Right lobe of liver (tissue), 4 donors: ENCODE measurements around the gene ATG7.

Experiments used
- POLR2A ChIP-seq: fragments of 450-650 bp; IDR thresholded peaks from one replicate; pipeline ENCODE4 v1.6.1; 2017; ENCODE audit warnings: antibody characterized with exemption, mild to moderate bottlenecking
- TF ChIP-seq, protein P1 (sequence below), 4 donors: fragments of 200-600 bp in 3 of 4; fragments of 450-650 bp in 1 of 4; IDR thresholded peaks; one replicate each; pipeline versions ENCODE4 v1.5.1 to v1.8.0; 2016 to 2022; ENCODE audit warnings: antibody characterized with exemption in 4 of 4, mild to moderate bottlenecking in 2 of 4
- donor health status: DM: no; HTN: no; CAD: no.
- donor health status: DM: no; HTN: no; CAD: no.
- donor health status: DM: no; HTN: yes; CAD: no.

DNA sequence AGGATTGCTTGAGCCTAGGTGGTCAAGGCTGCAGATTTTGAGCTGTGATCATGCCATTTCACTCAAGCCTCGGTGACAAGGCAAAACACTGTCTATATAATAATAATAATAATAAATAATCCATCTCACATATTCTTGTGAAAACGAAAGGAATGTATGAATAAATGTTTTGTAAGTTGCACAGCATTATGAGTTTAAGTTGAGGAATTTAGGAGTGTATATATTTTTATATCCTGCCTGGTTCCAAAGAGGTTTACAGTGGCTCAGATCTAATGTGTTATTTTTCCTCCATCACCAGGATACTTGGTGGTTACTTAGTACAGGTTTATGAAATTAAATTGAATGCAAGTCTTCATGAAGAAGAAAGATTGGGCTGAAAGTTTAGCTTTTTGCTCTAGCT is 77.2 kb downstream of the ATG7 start:
- TF ChIP-seq, protein P1, sequence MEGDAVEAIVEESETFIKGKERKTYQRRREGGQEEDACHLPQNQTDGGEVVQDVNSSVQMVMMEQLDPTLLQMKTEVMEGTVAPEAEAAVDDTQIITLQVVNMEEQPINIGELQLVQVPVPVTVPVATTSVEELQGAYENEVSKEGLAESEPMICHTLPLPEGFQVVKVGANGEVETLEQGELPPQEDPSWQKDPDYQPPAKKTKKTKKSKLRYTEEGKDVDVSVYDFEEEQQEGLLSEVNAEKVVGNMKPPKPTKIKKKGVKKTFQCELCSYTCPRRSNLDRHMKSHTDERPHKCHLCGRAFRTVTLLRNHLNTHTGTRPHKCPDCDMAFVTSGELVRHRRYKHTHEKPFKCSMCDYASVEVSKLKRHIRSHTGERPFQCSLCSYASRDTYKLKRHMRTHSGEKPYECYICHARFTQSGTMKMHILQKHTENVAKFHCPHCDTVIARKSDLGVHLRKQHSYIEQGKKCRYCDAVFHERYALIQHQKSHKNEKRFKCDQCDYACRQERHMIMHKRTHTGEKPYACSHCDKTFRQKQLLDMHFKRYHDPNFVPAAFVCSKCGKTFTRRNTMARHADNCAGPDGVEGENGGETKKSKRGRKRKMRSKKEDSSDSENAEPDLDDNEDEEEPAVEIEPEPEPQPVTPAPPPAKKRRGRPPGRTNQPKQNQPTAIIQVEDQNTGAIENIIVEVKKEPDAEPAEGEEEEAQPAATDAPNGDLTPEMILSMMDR (IDR thresholded peaks at IDR 0.05), result no peak
- no peak for TF ChIP-seq POLR2A
